ENCODE measurements around the gene SLC17A2. TPM values are rescaled to one million over a fixed set of nuclear protein-coding genes. Genes with fewer than 3 reads are reported as not detected.

SLC17A2 gene
- total and polyA plus RNA-seq, 2 of the 13 experiments (the other 11 are each of a cell fraction or from before 2014, with no cell fraction given): 11.2 to 32.4 TPM

- TF ChIP-seq ZNF276 (CRISPR knock-in tag; IDR thresholded peaks at IDR 0.05; ENCODE audit: low read depth) (no peak), ATF2 (CRISPR knock-in tag; IDR thresholded peaks at IDR 0.05) (no peak), BORCS8-MEF2B (CRISPR knock-in tag; IDR thresholded peaks at IDR 0.05) (no peak), ZMYM2 (CRISPR knock-in tag; IDR thresholded peaks at IDR 0.05) (no peak), ZNF362 (CRISPR knock-in tag; IDR thresholded peaks at IDR 0.05; ENCODE audit: borderline replicate concordance) (peak; percentile 81), ZXDC (CRISPR knock-in tag; IDR thresholded peaks at IDR 0.05) (no peak), MXD3 (CRISPR knock-in tag; IDR thresholded peaks at IDR 0.05) (no peak), MEF2D (CRISPR knock-in tag; IDR thresholded peaks at IDR 0.05) (0 out of 2 replicates have a peak, but pooled peaks have one; percentile 56), ATF5 (CRISPR knock-in tag; IDR thresholded peaks at IDR 0.05; ENCODE audit: low read depth) (no peak), NR2F2 (IDR thresholded peaks at IDR 0.05; ENCODE audit: borderline replicate concordance, low read depth) (no peak), POLR2A (IDR thresholded peaks at IDR 0.05; ENCODE audit: insufficient read depth in 1 of 2, low read depth in 2 of 2, low read length in 2 of 2) (no peak), YY1 (IDR thresholded peaks at IDR 0.05; ENCODE audit: insufficient read depth, insufficient replicate concordance, low read depth, low read length) (no peak), TMF1 (CRISPR knock-in tag; IDR thresholded peaks at IDR 0.05; ENCODE audit: low read depth) (no peak), PTBP1 (IDR thresholded peaks at IDR 0.05; ENCODE audit: low read depth, low read length, poor library complexity, severe bottlenecking) (no peak), RBM39 (IDR thresholded peaks at IDR 0.05; ENCODE audit: low read depth, low read length, poor library complexity, severe bottlenecking) (no peak), BCL6 (CRISPR knock-in tag; IDR thresholded peaks at IDR 0.05) (peak; percentile 76), SP4 (CRISPR knock-in tag; IDR thresholded peaks at IDR 0.05) (no peak), ZNF83 (CRISPR knock-in tag; IDR thresholded peaks at IDR 0.05; ENCODE audit: borderline replicate concordance) (no peak), GATA4 (IDR thresholded peaks at IDR 0.05; ENCODE audit: borderline replicate concordance, low read depth) (no peak)
Measured at GRCh38 chr6:25863360-25863759, 67.1 kb downstream of the SLC17A2 start (continued).
